ENCODE data around the gene LCN10.

The LCN10 gene

GRCh38 chr9:136753371-136754058, 10.8 kb upstream of the LCN10 start:
- H3K27me3 ChIP-seq (ENCODE audit: control insufficient read depth in 1 of 2, insufficient read depth in 2 of 2, low read length in 2 of 2), result peaks cover 0 to 7% of the 10 kb centered on the region in 2 donors
- H3K36me3 ChIP-seq (ENCODE audit: control insufficient read depth in 2 of 2, insufficient read depth in 2 of 2, low read length in 2 of 2), result no peaks in the 10 kb centered on the region
- no peak overlapping the region for H3K27ac ChIP-seq (ENCODE audit: low read length)
- peaks cover 0 to 5% of the 10 kb centered on the region in 2 donors for H3K9me3 ChIP-seq (ENCODE audit: control insufficient read depth in 2 of 2, low read length in 2 of 2)
- H3K4me3 ChIP-seq (ENCODE audit: low read length in 2 of 2), result no peak overlapping the region
- H3K9ac ChIP-seq (ENCODE audit: low read length in 2 of 2), result no peak overlapping the region
- H3K4me1 ChIP-seq (ENCODE audit: control insufficient read depth, insufficient read depth, low read length), result no peaks in the 10 kb centered on the region

- peaks cover 0 to 5% of the 10 kb centered on the region in 2 donors for H3K9me3 ChIP-seq (ENCODE audit: control insufficient read depth in 2 of 2, low read length in 2 of 2)
- no peaks in the 10 kb centered on the region for H3K36me3 ChIP-seq (ENCODE audit: control insufficient read depth in 2 of 2, insufficient read depth in 2 of 2, low read length in 2 of 2)
- H3K4me1 ChIP-seq (ENCODE audit: control insufficient read depth, insufficient read depth, low read length), result no peaks in the 10 kb centered on the region
- no peak overlapping the region for H3K9ac ChIP-seq (ENCODE audit: low read length in 2 of 2)
- H3K4me3 ChIP-seq (ENCODE audit: low read length in 2 of 2), result no peak overlapping the region
- no peak overlapping the region for H3K27ac ChIP-seq (ENCODE audit: low read length)
- H3K27me3 ChIP-seq (ENCODE audit: control insufficient read depth in 1 of 2, insufficient read depth in 2 of 2, low read length in 2 of 2), result peaks cover 0 to 9% of the 10 kb centered on the region in 2 donors
Measured at GRCh38 chr9:136751814-136752213, 9.1 kb upstream of the LCN10 start.

GRCh38 chr9:136751244-136751643, 8.5 kb upstream of the LCN10 start:
- Histone ChIP-seq H3K27me3 (ENCODE audit: control insufficient read depth in 1 of 2, insufficient read depth in 2 of 2, low read length in 2 of 2) (peaks cover 0 to 9% of the 10 kb centered on the region in 2 donors), H3K4me1 (ENCODE audit: control insufficient read depth, insufficient read depth, low read length) (no peaks in the 10 kb centered on the region), H3K4me3 (ENCODE audit: low read length in 2 of 2) (no peak overlapping the region), H3K9ac (ENCODE audit: low read length in 2 of 2) (no peak overlapping the region), H3K36me3 (ENCODE audit: control insufficient read depth in 2 of 2, insufficient read depth in 2 of 2, low read length in 2 of 2) (no peaks in the 10 kb centered on the region), H3K9me3 (ENCODE audit: control insufficient read depth in 2 of 2, low read length in 2 of 2) (peaks cover 0 to 5% of the 10 kb centered on the region in 2 donors), H3K27ac (ENCODE audit: low read length) (no peak overlapping the region)

GRCh38 chr9:136750526-136750925, 7.8 kb upstream of the LCN10 start:
- H3K9ac ChIP-seq (ENCODE audit: low read length in 2 of 2), result no peak overlapping the region
- no peak overlapping the region for H3K4me3 ChIP-seq (ENCODE audit: low read length in 2 of 2)
- H3K36me3 ChIP-seq (ENCODE audit: control insufficient read depth in 2 of 2, insufficient read depth in 2 of 2, low read length in 2 of 2), result no peaks in the 10 kb centered on the region
- peaks cover 0 to 3% of the 10 kb centered on the region in 2 donors for H3K9me3 ChIP-seq (ENCODE audit: control insufficient read depth in 2 of 2, low read length in 2 of 2)
- H3K27ac ChIP-seq (ENCODE audit: low read length), result no peak overlapping the region
- no peaks in the 10 kb centered on the region for H3K4me1 ChIP-seq (ENCODE audit: control insufficient read depth, insufficient read depth, low read length)
- H3K27me3 ChIP-seq (ENCODE audit: control insufficient read depth in 1 of 2, insufficient read depth in 2 of 2, low read length in 2 of 2), result peaks cover 0 to 6% of the 10 kb centered on the region in 2 donors

GRCh38 chr9:136748666-136749611, 6.2 kb upstream of the LCN10 start:
- H3K27me3 ChIP-seq (ENCODE audit: control insufficient read depth in 1 of 2, insufficient read depth in 2 of 2, low read length in 2 of 2), result peaks cover 2 to 6% of the 10 kb centered on the region in 2 donors
- no peaks in the 10 kb centered on the region for H3K9me3 ChIP-seq (ENCODE audit: control insufficient read depth in 2 of 2, low read length in 2 of 2)
- no peaks in the 10 kb centered on the region for H3K4me1 ChIP-seq (ENCODE audit: control insufficient read depth, insufficient read depth, low read length)
- H3K4me3 ChIP-seq (ENCODE audit: low read length in 2 of 2), result no peak overlapping the region
- H3K36me3 ChIP-seq (ENCODE audit: control insufficient read depth in 2 of 2, insufficient read depth in 2 of 2, low read length in 2 of 2), result no peaks in the 10 kb centered on the region
- no peak overlapping the region for H3K9ac ChIP-seq (ENCODE audit: low read length in 2 of 2)
- no peak overlapping the region for H3K27ac ChIP-seq (ENCODE audit: low read length)

GRCh38 chr9:136748201-136748600, 5.5 kb upstream of the LCN10 start, which contains the start of gene LCN6:
TSS of gene LCN6 (minus strand) at chr9:136748525. CDS start at chr9:136748483, 42 bp downstream.
- Histone ChIP-seq H3K27ac (ENCODE audit: low read length) (no peak within 1 kb of the TSS), H3K27me3 (ENCODE audit: control insufficient read depth in 1 of 2, insufficient read depth in 2 of 2, low read length in 2 of 2) (peaks cover 4 to 10% of the 10 kb centered on the region in 2 donors), H3K9me3 (ENCODE audit: control insufficient read depth in 2 of 2, low read length in 2 of 2) (no peaks in the 10 kb centered on the region), H3K4me1 (ENCODE audit: control insufficient read depth, insufficient read depth, low read length) (no peaks in the 10 kb centered on the region), H3K4me3 (ENCODE audit: low read length in 2 of 2) (no peak within 1 kb of the TSS), H3K9ac (ENCODE audit: low read length in 2 of 2) (no peak within 1 kb of the TSS), H3K36me3 (ENCODE audit: control insufficient read depth in 2 of 2, insufficient read depth in 2 of 2, low read length in 2 of 2) (no peaks in the 10 kb centered on the region)

- no peak overlapping the region for H3K9ac ChIP-seq (ENCODE audit: low read length in 2 of 2)
- H3K27me3 ChIP-seq (ENCODE audit: control insufficient read depth in 1 of 2, insufficient read depth in 2 of 2, low read length in 2 of 2), result peaks cover 11 to 18% of the 10 kb centered on the region in 2 donors
- H3K36me3 ChIP-seq (ENCODE audit: control insufficient read depth in 2 of 2, insufficient read depth in 2 of 2, low read length in 2 of 2), result no peaks in the 10 kb centered on the region
- H3K4me1 ChIP-seq (ENCODE audit: control insufficient read depth, insufficient read depth, low read length), result no peaks in the 10 kb centered on the region
- no peaks in the 10 kb centered on the region for H3K9me3 ChIP-seq (ENCODE audit: control insufficient read depth in 2 of 2, low read length in 2 of 2)
- no peak overlapping the region for H3K4me3 ChIP-seq (ENCODE audit: low read length in 2 of 2)
- no peak overlapping the region for H3K27ac ChIP-seq (ENCODE audit: low read length)
Measured at GRCh38 chr9:136747161-136748060, 4.7 kb upstream of the LCN10 start.

GRCh38 chr9:136746621-136747020, 3.9 kb upstream of the LCN10 start:
- H3K9me3 ChIP-seq (ENCODE audit: control insufficient read depth in 2 of 2, low read length in 2 of 2), result no peaks in the 10 kb centered on the region
- H3K9ac ChIP-seq (ENCODE audit: low read length in 2 of 2), result no peak overlapping the region
- no peaks in the 10 kb centered on the region for H3K36me3 ChIP-seq (ENCODE audit: control insufficient read depth in 2 of 2, insufficient read depth in 2 of 2, low read length in 2 of 2)
- no peak overlapping the region for H3K27ac ChIP-seq (ENCODE audit: low read length)
- H3K4me1 ChIP-seq (ENCODE audit: control insufficient read depth, insufficient read depth, low read length), result no peaks in the 10 kb centered on the region
- no peak overlapping the region for H3K4me3 ChIP-seq (ENCODE audit: low read length in 2 of 2)
- peaks cover 19 to 24% of the 10 kb centered on the region in 2 donors for H3K27me3 ChIP-seq (ENCODE audit: control insufficient read depth in 1 of 2, insufficient read depth in 2 of 2, low read length in 2 of 2)

- Histone ChIP-seq H3K36me3 (ENCODE audit: control insufficient read depth in 2 of 2, insufficient read depth in 2 of 2, low read length in 2 of 2) (no peaks in the 10 kb centered on the region), H3K4me1 (ENCODE audit: control insufficient read depth, insufficient read depth, low read length) (peaks cover 2% of the 10 kb centered on the region), H3K4me3 (ENCODE audit: low read length in 2 of 2) (no peak overlapping the region), H3K27ac (ENCODE audit: low read length) (no peak overlapping the region), H3K9ac (ENCODE audit: low read length in 2 of 2) (no peak overlapping the region), H3K27me3 (ENCODE audit: control insufficient read depth in 1 of 2, insufficient read depth in 2 of 2, low read length in 2 of 2) (peaks cover 24 to 26% of the 10 kb centered on the region in 2 donors), H3K9me3 (ENCODE audit: control insufficient read depth in 2 of 2, low read length in 2 of 2) (no peaks in the 10 kb centered on the region)
Measured at GRCh38 chr9:136746155-136746490, 3.4 kb upstream of the LCN10 start.
